ENCODE results near the gene TOB2. TPM values are rescaled to one million over a fixed set of nuclear protein-coding genes. Genes with fewer than 3 reads are reported as not detected.

Gene TOB2
- total and polyA plus RNA-seq, 9 of the 15 experiments (the other 6 are each of a cell fraction or from before 2014, with no cell fraction given), result 3.3 to 20.5 (median 7.3) TPM

- TF ChIP-seq, protein P1, sequence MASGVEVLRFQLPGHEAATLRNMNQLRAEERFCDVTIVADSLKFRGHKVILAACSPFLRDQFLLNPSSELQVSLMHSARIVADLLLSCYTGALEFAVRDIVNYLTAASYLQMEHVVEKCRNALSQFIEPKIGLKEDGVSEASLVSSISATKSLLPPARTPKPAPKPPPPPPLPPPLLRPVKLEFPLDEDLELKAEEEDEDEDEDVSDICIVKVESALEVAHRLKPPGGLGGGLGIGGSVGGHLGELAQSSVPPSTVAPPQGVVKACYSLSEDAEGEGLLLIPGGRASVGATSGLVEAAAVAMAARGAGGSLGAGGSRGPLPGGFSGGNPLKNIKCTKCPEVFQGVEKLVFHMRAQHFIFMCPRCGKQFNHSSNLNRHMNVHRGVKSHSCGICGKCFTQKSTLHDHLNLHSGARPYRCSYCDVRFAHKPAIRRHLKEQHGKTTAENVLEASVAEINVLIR (CRISPR knock-in tag; IDR thresholded peaks at IDR 0.05), result no peak
- no peak for TF ChIP-seq ARNT (IDR thresholded peaks at IDR 0.05)
- TF ChIP-seq CREB5 (CRISPR knock-in tag; IDR thresholded peaks at IDR 0.05), result no peak
- TF ChIP-seq, protein P2, sequence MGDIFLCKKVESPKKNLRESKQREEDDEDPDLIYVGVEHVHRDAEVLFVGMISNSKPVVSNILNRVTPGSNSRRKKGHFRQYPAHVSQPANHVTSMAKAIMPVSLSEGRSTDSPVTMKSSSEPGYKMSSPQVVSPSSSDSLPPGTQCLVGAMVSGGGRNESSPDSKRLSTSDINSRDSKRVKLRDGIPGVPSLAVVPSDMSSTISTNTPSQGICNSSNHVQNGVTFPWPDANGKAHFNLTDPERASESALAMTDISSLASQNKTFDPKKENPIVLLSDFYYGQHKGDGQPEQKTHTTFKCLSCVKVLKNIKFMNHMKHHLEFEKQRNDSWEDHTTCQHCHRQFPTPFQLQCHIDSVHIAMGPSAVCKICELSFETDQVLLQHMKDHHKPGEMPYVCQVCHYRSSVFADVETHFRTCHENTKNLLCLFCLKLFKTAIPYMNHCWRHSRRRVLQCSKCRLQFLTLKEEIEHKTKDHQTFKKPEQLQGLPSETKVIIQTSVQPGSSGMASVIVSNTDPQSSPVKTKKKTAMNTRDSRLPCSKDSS (IDR thresholded peaks at IDR 0.05; ENCODE audit: low read depth, partially characterized antibody), result no peak
- no peak for TF ChIP-seq ETV5 (CRISPR knock-in tag; IDR thresholded peaks at IDR 0.05; ENCODE audit: low read depth)
- no peak for TF ChIP-seq TEAD2 (tag; IDR thresholded peaks at IDR 0.05)
- no peak for TF ChIP-seq NKRF (IDR thresholded peaks at IDR 0.05; ENCODE audit: borderline replicate concordance)
- no peak for TF ChIP-seq ZNF212 (CRISPR knock-in tag; IDR thresholded peaks at IDR 0.05)
- TF ChIP-seq ZNF609 (CRISPR knock-in tag; IDR thresholded peaks at IDR 0.05; ENCODE audit: borderline replicate concordance), result no peak
Observed at GRCh38 chr22:41435560-41435959, 11.0 kb downstream of the TOB2 start (continued).

Measured in K562 (cell line).